Kasumi-1 (cell line): ENCODE measurements around the gene KCNH4.
"Not testable (repeated sequence)": the region's sequence is repeated elsewhere in the genome, so short reads cannot be mapped to it uniquely, and the experiment has no call there.

ENCODE experiments used
- DNase-seq, 2 experiments: peaks; one replicate each; lab custom pipeline; 2025; lab: John Stamatoyannopoulos, UW

KCNH4 gene

DNA sequence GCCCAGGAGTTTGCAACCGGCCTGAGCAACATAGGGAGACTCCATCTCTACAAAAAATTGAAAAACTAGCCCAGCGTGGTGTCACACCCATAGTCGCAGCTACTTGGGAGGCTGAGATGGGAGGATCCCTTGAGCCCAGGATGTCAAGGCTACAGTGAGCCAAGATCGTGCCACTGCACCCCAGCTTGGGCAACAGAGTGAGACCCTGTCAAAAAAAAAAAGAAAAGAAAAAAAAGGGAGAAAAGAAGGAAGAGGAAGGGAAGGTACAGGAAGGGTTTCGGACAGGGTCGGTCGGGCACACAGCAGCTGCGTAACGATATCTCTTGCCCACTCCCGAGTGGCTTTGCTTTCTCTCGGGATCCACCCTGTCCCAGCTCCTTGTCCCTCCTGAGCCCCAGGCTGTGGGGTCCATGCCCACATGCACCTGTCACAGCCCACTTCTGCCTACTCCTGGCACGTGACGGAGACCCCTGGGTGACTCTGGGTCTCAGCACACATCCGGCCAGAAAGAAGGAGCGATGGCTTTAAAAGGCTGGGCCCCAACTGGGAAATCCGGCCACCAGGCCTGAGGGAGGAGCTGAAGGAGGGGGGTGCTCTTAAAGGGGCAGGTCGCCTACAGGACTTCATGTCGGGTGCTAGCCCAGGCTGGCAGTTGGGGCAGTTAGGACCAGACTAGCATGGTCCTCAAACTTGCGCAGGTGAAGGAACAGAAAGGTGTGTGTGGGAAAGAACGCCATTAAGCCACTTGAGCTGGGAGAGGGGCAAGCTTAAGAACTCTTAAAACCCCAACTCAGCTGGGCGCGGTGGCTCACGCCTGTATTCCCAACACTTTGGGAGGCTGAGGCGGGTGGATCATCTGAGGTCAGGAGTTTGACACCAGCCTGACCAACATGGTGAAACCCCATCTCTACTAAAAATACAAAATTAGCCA is 13.3 kb upstream of the KCNH4 start, which contains the start of gene GHDC:
TSS of gene GHDC (minus strand) at position 526 of the 931 bp plus-strand sequence. CDS start 913 bp downstream, outside the sequence.
- peak; percentile 85 to 87 for DNase-seq

DNA sequence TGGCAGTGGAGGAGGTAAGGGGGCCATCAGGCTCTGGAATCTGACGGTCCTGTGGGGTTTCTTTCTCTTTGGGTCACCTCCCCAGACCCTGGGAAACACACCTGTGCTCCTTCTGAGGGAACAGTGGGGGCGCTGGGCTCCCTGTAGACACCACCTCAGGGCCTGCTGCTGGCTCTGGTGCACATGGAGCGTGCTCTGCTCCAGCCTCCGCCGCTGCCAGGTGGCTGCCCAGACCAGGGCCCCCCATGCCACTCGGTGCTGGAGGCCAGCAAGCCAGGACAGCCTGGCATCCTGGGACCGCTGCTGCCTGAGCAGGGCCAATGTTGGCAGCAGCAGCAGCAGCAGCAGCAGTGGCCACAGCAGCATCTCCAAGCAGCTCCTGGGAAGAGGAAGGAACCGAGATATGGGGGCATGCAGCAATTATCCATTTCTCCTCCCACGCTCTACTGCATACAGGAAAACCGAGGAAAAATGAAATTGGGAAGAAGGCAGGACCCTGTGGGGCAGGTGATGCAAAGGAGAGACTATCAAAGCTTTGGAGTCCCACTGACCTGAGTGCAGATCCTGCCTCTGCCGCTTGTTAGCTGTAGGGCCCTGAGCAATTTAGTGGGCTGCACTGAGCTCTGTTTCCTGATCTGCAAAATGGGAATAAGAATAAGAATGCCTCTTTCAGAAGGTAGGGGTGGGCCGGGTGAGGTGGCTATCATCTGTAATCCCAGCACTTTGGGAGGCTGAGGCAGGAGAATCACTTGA is 12.4 kb upstream of the KCNH4 start:
- no peak for DNase-seq

DNA sequence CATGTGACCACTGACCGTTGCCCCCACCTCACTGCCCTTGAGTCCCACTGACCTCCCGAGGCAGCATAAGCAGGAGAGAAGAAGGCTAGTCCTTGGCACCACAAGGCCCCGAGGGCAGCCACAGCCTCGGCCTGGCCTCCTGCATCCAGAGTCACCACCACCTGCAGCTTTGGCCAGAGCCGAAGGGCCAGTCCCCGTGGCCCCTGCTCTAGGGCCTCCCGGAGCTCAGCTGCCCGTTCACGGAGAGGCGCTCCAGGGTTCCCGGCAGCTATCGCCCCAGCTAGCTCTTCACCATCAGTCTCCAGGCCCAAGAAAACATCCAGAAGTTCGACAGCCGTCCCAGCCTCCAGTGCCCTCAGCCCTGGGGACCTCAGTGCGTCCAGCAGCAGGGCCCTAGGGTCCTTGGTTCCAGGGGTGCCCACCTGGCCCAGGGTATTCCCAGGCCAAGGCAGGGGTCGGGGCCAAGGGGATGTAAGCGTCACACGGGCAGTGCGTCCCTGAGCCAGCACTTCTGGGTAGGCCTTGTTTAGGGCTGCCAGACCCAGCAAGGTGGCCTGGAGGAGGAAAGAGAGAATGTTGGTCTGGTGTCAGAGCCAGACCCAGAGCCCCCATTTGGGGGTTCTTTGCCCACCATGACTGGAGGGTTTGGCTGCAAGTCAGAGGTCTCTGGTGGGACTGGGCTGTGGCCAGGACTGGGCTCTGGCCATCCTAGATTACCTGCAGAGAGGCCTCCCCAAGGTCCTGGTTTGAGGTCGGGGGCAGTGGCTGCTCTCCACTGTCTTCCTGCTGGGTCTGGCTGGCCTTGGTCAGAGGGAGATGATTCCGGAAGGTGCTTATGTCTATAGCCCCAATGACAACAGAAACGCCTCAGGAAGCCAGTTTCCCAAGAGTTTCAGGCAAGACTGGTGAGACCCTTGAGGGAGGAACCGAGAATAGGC is 11.5 kb upstream of the KCNH4 start:
- DNase-seq: no peak

- DNase-seq: no peak
Measured at GRCh38 chr17:42191275-42191608, 10.3 kb upstream of the KCNH4 start.

GRCh38 chr17:42190491-42191274 is 9.7 kb upstream of the KCNH4 start:
- DNase-seq: no peak

GRCh38 chr17:42189651-42189965 is 8.7 kb upstream of the KCNH4 start:
- no peak for DNase-seq

- peak; percentile 92 to 94 for DNase-seq
Measured at GRCh38 chr17:42188749-42189650, 8.1 kb upstream of the KCNH4 start.

DNA sequence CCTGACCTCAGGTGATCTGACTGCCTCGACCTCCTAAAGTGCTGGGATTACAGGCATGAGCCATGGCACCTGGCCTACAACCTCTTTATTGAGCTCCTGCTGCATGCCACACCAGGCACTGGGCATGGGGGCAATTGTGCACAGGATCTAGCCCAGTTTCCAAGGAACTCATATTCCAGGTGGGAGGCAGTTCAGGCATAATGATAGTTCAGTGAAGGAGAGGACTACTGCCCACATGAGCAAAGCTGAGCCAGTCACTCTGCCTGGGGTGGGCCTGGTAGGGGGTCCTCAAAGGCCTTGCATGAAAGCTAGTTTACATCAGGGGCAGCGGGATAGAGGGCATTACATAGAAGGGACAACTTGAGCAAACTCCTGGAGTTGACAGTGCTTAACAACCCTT is 6.9 kb upstream of the KCNH4 start:
- no peak for DNase-seq

- DNase-seq: not testable (repeated sequence)
Measured at GRCh38 chr17:42186191-42186590, 5.2 kb upstream of the KCNH4 start.

DNA sequence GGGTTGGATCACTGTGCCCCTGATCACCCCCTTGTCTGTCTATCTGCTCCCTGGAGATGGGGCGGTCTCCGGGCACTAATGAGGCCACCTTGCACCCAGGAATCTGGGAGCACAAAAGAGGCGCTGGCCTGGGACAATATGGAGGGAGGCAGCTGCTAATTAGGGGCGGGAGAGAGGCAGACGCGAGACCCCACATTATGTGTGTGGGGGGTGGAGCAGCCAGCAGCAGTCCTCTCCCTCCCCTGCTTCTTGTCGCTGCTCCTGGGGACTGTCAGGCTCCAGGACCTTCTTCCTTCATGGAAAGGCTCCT is 4.6 kb upstream of the KCNH4 start:
- DNase-seq: no peak

DNA sequence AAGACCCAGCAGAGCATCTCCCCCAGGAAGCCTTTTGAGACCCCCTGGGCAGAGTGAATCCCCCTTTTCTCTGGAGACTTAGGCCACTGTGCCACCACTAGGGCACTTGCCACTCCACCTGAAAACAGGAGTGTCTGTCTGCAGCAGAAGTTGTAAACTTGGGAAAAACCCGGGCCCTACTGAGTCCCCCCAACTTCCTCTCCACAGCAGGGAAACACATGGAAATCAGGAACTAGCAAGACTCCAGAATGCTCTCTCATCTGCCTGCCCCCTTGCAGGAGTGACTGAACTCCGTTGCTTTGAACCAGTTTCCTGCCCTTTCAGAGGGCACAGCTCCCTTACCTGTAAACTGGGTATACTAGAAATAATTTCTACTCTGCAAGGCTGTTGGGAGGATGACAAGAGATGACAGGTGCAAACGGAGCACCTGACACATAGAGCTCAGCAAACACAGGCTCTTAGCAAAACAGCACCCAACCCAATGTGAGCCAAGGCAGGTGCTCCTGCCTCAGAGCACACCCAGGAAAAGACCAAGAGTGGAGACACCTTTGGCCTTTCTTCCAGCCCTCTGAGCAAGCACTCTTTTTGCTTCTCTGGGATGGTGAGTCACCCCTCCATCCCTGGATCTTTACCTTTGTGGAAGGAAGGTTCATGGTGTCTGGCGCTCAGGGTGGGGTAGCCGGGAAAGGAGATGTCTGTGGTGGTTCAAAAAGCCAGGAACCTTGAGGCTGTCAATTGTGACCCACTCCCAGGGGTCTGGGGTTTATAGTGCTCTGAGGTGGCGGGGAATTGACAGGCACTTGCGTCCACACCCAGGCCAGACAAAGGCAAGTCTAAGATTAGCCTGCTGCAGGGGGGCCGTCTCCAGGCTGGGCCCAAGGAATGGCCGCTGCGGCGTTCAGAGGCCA is 4.0 kb upstream of the KCNH4 start, which contains the start of gene HCRT:
TSS of gene HCRT (minus strand) at position 740 of the 908 bp plus-strand sequence. CDS start at position 653, 87 bp downstream.
- DNase-seq: no peak

GRCh38 chr17:42183741-42184711 is 3.1 kb upstream of the KCNH4 start:
- peak; percentile 63 to 64 for DNase-seq

- peak in 1 of 2 experiments; percentile 11 for DNase-seq
Measured at GRCh38 chr17:42182927-42183734, 2.2 kb upstream of the KCNH4 start.

DNA sequence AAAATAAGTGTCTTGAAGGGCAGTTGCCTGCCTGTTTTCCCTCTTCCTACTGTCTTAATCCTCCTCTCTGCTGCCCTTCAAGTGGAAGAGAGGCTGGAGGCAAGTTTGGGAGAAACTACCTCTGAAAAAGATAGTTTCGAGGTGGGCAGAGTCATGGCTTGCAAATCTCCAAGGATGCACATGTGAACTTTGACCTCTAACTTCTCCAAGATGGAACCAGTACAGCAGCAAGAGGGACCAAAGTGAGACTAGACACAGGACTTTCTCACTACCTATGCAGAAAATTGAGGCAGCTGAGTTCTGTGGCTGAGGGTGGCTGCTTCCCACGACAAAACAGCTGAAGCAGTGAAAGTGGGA is 887 bp upstream of the KCNH4 start:
- DNase-seq: no peak

GRCh38 chr17:42180411-42180921 is 476 bp downstream of the KCNH4 start:
- DNase-seq: no peak

DNA sequence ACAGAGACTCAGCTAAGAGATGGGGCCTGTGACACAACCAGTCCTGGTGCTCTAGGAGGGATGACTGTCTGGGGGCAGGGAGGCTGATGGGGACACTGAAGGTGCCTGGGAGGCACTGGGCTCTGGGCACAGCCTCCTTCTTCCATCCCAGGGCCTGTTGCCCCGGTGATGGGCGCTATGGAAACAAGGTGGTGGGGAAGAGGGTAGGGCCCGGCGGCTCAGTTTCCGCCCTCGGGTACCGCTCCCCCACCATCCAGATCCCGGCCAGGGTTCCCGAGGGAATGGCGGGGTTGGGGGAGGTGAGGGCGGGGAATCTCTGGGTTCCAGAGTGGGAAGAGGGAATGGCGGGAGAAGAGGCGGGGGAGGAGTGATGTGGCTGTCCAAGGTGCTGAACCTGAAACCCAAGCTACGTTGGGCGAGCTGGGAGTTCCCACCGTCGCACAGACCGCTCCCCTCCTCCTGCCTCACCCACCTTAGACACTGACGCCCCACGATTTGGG is 981 bp downstream of the KCNH4 start:
- peak; percentile 10 for DNase-seq

GRCh38 chr17:42179335-42179734 is 1.6 kb downstream of the KCNH4 start:
- DNase-seq: no peak
